GM18526 (cell line): ENCODE data around the gene KRTAP10-9.
"Not testable (repeated sequence)": the region's sequence is repeated elsewhere in the genome, so short reads cannot be mapped to it uniquely, and the experiment has no call there.

Source experiments
- POLR2A ChIP-seq: IDR thresholded peaks from 3 replicates; pipeline ENCODE4 v1.6.1; 2011; ENCODE audit not compliant: insufficient read length; ENCODE audit errors: extremely low read depth

KRTAP10-9 gene

GRCh38 chr21:44626673-44627143 lies at the start of gene KRTAP10-9:
KRTAP10-9 (plus strand) TSS chr21:44627093; CDS start chr21:44627172, 79 bp downstream.
- TF ChIP-seq POLR2A: no peak

GRCh38 chr21:44578371-44579055 lies 48.4 kb upstream of the KRTAP10-9 start:
- TF ChIP-seq POLR2A: no peak

- no peak for TF ChIP-seq POLR2A
These were observed 47.6 kb upstream of the KRTAP10-9 start for GRCh38 chr21:44579056-44579832.

GRCh38 chr21:44579833-44580144 lies 47.1 kb upstream of the KRTAP10-9 start:
- TF ChIP-seq POLR2A: no peak

- TF ChIP-seq POLR2A: not testable (repeated sequence)
These were observed 46.6 kb upstream of the KRTAP10-9 start, which contains the start of gene KRTAP10-5 for GRCh38 chr21:44580231-44580821. KRTAP10-5 (minus strand) TSS chr21:44580604; CDS start chr21:44580578, 26 bp downstream.

- TF ChIP-seq POLR2A: no peak
These were observed 45.7 kb upstream of the KRTAP10-9 start for GRCh38 chr21:44581158-44581557.

GRCh38 chr21:44582055-44582454 lies 44.8 kb upstream of the KRTAP10-9 start:
- no peak for TF ChIP-seq POLR2A

GRCh38 chr21:44583089-44583799 lies 43.6 kb upstream of the KRTAP10-9 start:
- no peak for TF ChIP-seq POLR2A

- TF ChIP-seq POLR2A: no peak
These were observed 43.1 kb upstream of the KRTAP10-9 start for GRCh38 chr21:44583800-44584147.

GRCh38 chr21:44585892-44586291 lies 41.0 kb upstream of the KRTAP10-9 start:
- TF ChIP-seq POLR2A: no peak

GRCh38 chr21:44589094-44589493 lies 37.8 kb upstream of the KRTAP10-9 start:
- TF ChIP-seq POLR2A: no peak

GRCh38 chr21:44589586-44590305 lies 37.1 kb upstream of the KRTAP10-9 start:
- TF ChIP-seq POLR2A: no peak

- no peak for TF ChIP-seq POLR2A
These were observed 36.6 kb upstream of the KRTAP10-9 start for GRCh38 chr21:44590311-44590721.

GRCh38 chr21:44592446-44593311 lies 34.2 kb upstream of the KRTAP10-9 start, which contains the start of gene KRTAP10-6:
KRTAP10-6 (minus strand) TSS chr21:44592505; CDS start chr21:44592484, 21 bp downstream.
- no peak for TF ChIP-seq POLR2A
